COLO668 (cell line): ENCODE measurements around the gene SLC35D2.
"Not testable (repeated sequence)": the region's sequence is repeated elsewhere in the genome, so short reads cannot be mapped to it uniquely, and the experiment has no call there.

ENCODE experiments used
- DNase-seq: peaks from one replicate; lab custom pipeline; 2025; ENCODE audit not compliant: unreplicated experiment; lab: John Stamatoyannopoulos, UW

The SLC35D2 gene

DNA sequence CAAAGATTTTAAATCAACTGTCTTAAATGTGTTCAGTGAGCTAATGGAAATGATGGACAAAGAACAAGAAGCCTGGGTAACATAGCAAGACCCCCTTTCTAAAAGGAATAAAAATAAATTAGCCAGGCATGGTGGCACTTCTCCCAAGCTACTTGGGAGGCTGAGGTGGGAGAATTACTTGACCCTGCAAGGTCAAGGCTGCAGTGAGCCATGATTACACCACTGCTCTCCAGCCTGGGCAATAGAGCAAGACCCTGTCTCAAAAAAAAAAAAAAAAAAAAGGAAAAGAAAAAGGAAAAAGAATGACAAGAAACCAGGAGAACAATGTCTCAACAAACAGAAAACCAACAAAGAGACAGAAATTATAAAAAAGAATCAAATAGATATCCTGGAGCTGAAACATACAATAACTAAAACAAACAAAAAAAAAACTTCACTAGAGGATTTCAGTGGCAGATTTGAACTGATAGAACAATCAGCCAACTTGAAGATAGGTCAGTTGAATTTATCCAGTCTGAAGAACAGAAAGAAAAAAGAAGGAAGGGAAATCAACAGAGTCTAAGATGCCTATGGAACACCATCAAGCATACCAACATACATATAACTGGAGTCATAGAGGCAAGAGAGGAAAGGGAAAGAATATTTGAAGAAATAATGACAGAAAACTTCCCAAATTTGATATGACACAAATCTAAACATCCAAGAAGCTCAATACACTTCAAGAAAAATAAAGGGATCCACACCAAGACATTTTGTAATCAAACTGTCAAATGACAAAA, 16.8 kb upstream of the SLC35D2 start:
- no peak for DNase-seq

DNA sequence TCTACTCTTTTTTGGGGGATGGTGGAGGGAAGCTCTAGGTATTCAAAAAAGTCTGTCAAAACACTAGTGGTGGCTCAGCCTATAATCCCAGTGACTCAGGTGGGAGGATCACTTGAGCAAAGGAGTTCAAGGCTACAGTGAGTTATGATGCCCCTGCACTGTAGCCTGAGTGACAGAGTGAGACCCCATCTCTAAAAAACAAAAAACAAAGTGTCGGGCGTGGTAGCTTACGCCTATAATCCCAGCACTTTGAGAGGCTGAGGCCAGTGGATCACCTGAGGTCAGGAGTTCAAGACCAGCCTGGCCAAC, 15.8 kb upstream of the SLC35D2 start:
- no peak for DNase-seq

DNA sequence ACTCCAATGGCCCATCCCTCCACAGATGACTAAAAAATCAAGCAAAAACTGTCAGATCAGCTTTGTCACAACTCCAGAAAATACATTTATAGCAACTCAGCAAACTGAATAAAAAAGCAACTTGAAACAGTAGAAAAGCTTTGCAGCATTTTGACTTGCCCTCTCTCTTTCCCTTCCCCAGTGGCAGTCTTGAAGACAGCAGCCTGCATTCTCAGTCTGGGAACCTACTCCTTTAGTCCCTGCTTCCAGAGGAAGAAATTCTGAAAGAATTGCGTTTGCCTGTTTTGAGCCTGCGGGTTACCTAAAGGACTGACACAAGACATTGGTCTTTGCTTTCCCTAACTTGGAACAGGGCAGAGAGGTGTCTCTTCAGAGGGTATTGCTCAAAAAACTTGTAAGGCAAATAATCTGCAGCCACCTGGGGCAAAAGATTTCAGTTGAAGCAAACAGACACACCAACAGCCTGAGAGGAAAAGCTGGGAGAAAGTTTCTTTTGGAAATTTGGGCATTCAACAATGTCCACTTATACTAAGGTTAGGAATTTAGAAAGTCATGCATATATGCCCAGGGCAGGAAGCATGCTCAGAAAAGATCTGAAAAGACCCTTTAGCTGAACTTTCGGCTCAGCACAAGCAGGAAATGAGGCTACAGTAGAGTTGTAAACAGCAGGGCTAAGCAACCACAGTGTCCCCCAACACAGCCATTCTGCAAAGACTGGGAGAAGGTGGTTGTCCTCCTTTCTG, 15.2 kb upstream of the SLC35D2 start:
- DNase-seq, result no peak

DNA sequence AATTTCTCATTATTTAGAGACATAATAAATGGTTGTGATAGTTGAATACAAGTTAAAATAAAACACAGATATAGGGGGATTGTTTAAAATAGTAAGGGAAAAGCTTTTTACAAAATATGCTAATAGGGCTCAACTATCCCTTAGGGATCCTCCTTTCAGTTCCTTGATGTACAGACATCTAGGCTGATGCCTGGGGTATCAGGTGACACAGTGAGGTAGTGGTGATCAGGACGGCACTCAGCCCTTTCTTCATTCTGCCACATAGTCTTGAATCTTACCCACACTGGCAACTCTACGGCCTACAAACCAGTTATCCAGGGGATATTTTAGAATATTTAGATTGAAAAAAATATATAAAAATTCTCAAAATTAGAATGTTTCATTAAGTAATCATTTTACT, 12.5 kb upstream of the SLC35D2 start:
- DNase-seq, result no peak

DNA sequence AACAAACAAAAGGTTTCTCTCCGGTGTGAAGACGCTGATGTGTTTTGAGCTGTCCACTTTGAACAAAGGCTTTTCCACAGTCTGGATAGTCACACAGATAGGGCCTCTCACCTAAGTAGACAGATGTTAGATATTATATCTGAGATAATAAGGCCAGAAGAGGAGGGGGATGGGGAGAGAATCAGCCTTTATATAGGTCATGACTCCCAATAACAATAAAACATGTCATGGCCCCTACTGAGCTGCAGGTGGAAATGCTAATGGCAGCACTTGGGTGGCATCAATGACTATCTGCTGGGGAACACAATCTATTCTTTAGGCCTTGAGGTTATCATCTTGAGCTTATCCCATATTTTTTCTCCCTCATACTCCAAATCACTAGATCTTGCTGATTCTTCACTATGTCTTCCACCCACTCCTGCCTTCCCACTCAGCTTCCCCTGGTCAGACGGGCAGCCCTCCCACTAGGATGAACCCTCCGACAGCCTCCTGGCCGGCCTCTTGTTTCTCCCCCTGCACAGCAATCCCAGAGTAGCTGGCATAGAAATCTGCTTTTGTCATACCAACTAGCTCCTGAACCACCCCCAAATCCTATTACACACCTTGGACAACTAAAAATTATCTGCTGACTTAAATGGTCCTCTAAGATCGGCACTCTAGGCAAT, 11.5 kb upstream of the SLC35D2 start:
- no peak for DNase-seq

DNA sequence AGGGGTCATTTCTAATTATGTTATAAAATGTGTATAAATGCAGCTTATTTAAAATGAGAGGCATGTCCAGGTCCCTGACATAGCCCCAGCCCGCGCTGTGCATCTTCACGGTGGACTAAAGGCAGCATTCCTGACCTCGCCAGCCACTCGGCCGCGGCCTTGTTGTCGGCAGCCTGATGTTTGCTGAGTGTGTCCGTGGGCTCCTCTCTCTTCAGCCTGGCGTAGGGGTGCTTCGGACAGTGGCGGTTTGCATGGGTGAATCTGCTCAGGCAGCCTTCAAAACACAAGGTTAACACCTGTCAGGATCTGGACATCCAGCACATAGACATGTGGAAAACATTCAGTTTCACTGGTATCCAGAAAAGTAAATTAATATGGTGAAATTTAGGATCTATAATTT, 8.8 kb upstream of the SLC35D2 start:
- DNase-seq, result no peak

DNA sequence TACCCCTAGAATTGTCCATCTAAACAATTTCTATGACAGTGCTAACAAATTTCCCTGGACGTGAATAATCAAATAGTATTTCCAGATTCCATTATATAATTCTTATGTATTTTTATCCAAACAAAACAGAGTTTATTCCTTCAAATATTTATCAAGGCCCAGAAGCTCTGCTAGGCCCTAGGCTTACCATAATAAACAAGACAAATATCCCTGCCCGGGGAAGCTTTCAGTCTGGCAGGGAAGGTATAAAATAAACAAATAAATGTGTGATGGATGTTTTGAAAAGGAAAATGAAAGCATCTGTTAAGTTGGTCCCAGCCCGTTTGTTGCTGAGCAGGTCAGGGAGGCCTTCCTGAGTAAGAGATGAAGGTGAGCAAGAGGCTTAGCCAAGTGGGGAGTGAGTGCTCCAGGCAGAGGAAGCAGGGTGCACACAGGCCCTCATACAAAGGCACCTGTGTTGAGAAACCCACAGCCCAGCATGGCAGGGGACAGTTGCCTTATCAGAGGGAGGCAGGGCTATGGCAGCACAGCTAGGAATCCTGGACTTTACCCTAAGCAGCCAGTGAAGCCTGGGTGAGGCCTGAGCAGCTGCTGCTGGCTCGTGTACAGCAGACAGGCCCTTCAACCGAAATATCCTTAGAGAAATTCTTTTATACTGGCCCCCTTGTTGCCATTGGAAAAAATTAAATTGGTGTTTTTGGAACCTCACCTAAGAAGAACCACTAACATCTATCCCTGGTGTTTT, 7.7 kb upstream of the SLC35D2 start:
- DNase-seq, result peak; percentile 21

DNA sequence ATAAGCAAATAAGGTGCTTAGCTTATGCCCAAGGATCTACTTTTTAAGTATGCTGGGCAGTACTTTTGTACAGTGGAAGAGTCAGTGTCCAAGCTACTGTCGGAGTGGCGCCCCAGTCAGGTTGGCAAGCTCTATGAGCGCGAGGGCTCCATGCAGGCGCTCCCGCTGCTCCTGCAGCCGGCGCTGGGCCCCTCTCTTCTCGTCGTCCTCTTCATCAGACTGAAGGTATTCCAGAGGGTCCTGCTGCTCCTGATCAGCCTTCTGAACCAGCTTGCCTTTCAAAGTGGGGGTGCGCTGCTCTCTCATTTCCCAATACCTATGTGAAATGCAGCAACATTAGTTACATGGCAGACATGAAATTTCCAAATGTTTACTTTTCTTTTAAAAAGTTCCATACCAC, 4.6 kb upstream of the SLC35D2 start:
- DNase-seq, result no peak

DNA sequence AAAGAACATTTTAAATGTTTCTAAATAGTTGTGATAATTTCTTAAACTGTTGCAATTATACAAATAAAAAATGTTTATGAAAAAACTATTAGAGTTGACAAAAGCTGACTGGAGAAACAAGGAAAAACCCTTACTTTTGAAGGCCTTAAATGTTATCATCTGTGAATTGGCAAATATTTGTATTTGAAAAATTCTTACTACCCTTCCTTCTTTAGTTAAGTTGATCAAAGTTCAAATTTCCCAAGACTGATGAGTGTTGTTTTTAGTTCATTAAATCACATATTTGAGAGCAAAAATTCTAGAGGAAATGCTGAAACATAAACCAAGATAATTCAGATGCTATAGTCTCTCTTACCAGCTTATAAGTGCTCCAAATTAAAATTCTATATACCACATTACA, 2.6 kb upstream of the SLC35D2 start:
- no peak for DNase-seq

DNA sequence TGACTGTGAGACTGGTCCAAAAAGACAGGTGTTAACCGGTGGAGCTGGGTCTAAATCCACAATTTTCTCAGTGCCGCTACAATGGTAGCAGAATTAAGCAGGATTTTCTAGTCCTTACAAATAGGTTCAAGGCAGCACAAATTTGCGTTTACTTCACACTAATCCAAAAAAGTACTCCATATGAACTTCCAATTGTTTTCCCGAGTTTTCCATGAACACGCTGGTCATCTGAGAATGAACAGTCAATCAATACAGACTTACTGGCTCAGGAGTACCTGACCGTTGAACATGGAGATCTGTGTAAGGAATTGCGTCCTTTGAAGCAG, 709 bp downstream of the SLC35D2 start:
- DNase-seq, result no peak

DNA sequence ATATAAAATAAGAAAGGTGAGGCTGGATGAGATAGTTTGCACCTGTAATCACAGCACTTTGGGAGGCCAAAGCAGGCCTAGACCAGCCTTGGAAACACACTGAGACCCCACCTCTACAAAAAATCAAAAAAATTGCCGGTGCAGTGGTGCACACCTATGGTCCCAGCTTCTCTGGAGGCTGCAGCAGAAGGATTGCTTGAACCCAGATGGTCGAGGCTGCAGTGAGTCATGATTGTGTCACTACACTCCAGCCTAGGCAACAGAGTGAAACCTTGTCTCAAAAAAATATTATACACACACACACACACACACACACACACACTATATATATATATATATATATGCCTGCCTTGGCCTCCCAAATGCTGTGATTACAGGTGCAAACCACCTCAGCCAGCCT, 1.3 kb downstream of the SLC35D2 start:
- no peak for DNase-seq

DNA sequence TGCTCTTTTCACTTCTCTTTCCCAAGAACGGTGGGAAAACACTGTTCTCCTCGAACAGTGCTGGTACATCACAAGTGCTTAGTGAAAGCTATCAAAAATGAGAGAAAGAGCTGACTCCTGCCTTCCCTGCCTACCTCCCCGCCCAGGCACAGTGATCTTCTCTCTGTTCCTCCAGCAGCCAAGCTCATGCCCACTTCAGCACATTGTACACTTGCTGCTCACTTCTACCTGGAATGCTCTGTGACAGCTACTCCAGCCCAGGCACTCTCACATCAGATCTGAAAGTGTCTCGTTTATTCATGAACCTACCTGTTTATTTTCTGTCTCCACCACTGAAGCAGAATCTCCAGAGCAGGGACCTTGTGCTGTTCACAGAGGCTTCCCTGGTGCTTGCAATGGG, 1.8 kb downstream of the SLC35D2 start:
- DNase-seq, result no peak

DNA sequence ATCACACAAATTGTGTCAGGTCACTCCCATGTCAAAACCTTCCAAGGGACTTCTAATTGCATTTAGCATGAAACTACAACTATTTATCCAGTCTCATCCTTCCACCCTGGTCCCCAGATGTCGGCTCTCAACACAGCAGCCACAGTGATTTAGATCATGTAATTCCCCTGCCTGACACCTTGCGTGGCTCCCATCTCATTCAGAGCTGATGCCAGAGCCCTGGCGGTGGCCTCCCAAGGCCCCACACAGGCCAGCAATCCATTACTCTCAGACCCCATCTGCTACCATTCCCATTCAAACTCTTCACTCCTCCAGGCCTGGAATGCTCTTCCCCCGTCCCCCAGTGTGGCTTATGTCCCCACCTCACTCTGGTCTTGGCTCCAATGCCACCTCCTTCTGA, 2.4 kb downstream of the SLC35D2 start:
- DNase-seq, result no peak

DNA sequence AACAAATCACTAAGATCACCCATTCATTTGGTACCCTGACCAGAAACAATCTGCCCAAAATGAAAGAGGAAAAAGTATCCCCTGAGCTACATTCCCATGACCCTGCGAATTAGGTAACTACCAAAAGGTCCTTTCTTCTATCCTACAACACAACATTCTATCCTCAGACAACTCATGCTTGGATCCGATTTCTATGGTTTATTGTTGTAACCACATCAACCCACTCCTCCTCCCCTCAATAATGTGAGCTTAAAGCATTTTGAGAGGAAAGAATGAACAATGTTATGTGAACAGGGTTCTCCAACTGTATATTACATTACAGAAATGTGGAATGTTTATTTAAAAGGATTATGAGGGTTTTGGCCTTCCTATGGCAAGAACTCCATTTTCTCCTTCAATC, 4.0 kb downstream of the SLC35D2 start:
- no peak for DNase-seq

DNA sequence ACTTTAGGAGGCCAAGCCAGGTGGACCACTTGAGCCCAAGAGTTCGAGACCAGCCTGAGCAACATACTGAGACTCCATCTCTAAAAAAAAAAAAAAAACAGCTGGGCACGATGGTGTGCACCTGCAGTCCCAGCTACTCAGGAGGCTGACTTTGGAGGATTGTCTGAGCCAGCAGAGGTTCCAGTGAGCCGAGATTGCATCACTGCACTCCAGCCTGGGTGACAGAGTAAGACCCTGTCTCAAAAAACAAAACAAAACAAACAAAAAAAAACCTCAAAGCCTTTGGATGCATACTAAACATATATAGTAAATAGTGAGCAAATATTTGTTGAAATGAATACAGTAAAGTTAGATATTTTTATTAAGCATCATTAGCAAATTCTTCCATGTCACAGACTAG, 5.3 kb downstream of the SLC35D2 start:
- DNase-seq, result no peak

DNA sequence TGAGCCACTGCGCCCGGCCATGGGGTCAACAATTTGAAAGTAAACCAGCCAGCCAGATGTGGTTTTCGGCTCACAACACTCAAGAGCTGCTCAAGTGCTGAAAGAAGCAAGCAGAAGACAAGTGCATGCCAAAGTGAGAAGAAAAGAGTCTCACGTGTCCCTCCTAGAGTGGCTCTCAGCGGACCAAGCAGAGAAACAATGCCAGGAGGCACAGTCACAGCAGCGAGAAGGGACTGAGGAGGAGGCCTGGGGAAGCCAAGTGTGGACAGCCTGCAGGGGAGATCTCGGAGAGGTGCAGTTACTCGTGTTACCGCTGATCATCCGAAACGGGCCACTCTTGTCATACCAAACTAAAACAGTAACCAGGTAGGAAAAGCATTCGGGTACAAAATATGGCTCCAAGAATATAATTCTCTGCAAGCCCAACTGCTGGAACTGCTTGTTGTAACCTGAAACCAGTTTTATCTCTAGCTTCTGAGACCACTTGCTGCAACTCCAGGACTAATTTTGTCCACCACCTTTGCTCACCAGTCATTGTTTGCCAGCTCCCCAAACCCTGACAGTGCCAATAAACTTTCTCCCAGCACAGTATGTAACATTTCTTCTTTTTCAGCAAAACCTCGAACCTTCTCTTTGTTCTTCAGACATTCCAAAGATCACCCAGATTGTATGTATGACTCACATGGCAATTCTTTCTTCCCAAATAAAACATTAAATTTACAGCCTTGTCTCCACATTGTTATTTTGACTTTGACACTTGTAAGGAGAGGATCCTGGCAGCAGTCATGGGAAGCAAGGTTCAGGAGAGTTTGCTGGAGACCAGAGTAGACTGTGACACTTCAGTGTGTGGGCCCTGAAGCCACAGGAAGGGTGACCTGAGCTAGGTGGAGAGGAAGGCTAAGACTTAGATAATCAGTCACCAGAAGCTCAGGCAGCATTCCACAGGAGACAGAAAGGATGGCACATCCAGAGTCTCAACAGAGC, 6.3 kb downstream of the SLC35D2 start:
- DNase-seq, result no peak

DNA sequence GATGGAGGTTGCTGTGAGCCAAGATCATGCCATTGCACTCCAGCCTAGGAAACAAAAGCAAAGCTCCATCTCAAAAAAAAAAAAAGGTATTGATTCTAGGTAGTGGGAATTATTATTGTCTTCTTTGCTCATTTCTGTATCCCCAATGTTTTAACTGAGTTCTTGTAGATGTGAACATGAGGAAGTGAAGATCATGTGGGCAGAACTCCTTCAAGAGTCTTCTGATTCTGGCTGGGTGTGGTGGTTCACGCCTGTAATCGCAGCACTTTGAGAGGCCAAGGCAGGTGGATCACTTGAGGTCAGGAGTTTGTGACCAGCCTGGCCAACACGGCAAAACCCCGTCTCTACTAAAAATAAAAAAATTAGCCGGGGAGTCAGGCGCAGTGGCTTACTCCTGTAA, 8.0 kb downstream of the SLC35D2 start:
- DNase-seq, result not testable (repeated sequence)

DNA sequence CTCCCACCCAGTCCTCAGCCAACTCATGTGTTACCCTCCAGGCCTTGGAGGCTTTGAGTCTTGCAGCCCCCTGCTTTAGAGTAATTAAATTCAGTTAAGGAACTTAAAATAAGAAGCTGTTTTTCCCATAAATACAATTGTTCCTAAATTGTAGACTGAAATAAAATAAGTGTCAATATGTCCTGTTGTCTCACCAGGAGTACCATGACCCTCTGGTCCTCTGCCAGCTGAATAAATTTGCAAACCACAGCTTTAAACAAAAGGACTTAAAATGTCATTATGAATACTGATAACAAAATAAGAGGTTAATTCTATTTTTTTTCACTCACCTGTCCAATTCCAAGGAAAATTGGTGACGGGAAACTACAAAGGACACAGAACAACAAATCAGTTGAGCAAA, 15.6 kb downstream of the SLC35D2 start:
- DNase-seq, result no peak

DNA sequence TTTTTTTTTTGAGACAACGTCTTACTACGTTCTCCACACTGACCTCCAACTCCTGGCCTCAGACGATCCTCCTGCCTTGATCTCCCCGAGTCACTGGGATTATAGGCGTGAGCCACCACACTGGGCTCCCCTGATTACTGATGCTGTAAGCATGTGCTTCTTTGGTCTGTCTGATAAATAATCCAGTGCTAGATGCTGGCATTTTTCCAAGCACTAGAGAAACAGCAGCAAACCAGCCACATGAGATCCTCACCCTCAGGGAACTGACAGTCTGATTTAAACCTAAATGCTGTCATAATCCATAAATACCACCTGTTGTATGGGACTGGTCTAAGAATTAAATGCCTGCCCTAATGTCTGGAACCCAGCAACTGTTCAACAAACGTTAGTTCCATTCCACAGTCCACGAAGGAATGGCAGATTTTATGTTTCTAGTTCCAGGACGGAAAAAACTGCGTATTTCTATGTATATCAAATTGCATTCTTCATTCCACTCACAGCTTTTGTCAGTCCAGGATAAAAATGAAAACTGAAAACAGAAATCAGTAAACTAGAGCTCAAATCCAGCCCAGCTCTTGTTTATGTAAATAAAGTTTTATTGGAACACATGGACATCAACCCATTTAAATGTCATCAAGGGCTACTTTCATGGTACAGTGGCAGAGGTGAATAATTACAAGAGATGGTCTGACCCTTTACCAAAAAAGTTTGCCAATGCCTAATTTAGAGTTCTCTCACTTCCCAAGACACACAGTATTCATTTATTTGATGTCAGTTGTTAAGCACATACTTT, 20.1 kb downstream of the SLC35D2 start:
- DNase-seq, result no peak

DNA sequence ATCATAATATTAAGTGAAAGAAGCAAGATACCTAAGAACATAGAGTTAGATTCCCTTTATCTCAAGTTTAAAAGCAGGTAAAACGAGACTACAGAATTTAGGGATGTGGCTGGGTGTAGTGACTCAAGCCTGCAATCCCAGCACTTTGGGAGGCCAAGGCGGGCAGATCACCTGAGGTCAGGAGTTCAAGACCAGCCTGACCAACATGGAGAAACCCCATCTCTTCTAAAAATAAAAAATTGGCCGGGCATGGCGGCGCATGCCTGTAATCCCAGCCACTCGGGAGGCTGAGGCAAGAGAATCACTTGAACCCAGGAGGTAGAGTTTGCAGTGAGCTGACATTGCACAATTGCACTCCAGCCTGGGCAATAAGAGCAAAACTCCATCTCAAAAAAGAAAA, 21.4 kb downstream of the SLC35D2 start:
- DNase-seq, result not testable (repeated sequence)
